ENCODE results near the gene CCDC69. TPM values are rescaled to one million over a fixed set of nuclear protein-coding genes. Genes with fewer than 3 reads are reported as not detected.

Gene CCDC69
- total RNA-seq, 6 experiments from 2014 or later = 0.43 to 1.1 (median 0.71) TPM

DNA sequence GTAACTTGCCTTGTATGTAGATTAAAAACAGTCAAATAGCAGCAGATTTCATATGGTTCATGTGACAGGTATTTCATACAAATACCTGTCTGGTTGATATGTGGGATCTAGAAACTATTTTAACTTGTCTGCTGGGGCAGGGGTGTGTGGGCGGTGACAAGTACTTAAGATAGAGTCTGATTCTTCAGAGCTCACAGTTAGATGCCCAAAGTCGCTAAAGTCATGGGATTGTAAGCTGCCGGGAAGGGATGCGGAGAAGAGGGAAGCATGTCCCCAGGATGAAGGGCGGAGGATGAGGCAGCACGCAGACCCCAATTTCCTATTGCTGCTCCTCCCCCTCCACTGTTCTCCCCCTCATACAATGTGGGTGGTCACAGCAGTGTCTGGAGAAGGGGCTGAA lies 79.6 kb downstream of the CCDC69 start:
- Mint-ChIP-seq H3K4me3 (no peak overlapping the region), H3K27ac (no peak overlapping the region; the same call in 1 of the 2 replicates), H3K36me3 (ENCODE audit: low read depth) (peaks cover 53% of the 10 kb centered on the region), H3K27me3 (ENCODE audit: insufficient read depth) (no peaks in the 10 kb centered on the region; the same call in 1 of the 2 replicates), H3K9me3 (no peaks in the 10 kb centered on the region), H3K4me1 (ENCODE audit: low read depth) (peaks cover 69% of the 10 kb centered on the region)
- no peak for DNase-seq
- TF ChIP-seq, protein P1, sequence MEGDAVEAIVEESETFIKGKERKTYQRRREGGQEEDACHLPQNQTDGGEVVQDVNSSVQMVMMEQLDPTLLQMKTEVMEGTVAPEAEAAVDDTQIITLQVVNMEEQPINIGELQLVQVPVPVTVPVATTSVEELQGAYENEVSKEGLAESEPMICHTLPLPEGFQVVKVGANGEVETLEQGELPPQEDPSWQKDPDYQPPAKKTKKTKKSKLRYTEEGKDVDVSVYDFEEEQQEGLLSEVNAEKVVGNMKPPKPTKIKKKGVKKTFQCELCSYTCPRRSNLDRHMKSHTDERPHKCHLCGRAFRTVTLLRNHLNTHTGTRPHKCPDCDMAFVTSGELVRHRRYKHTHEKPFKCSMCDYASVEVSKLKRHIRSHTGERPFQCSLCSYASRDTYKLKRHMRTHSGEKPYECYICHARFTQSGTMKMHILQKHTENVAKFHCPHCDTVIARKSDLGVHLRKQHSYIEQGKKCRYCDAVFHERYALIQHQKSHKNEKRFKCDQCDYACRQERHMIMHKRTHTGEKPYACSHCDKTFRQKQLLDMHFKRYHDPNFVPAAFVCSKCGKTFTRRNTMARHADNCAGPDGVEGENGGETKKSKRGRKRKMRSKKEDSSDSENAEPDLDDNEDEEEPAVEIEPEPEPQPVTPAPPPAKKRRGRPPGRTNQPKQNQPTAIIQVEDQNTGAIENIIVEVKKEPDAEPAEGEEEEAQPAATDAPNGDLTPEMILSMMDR (IDR thresholded peaks at IDR 0.05) = no peak

DNA sequence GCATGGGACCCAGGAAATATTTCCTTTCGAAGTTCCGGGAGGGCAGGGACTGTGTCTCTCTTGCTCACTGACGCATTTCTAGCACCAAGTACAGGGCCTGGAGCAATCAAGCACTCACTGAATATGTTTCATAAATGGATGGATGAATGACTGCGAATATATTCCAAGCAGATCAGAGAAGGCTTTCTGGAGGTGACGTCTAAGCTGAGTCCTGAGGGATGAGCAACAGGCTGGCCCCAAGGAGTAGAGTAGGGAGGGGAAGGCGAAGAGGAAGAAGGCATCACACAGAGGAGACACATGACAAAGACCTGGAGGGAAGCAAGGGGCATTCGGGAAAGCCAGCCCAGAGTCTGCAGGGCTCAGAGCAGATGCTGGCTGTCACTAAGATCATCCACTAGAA lies 80.2 kb downstream of the CCDC69 start:
- Mint-ChIP-seq H3K27ac (peak overlapping the region; percentile 41; the same call in 1 of the 2 replicates), H3K27me3 (ENCODE audit: insufficient read depth) (no peaks in the 10 kb centered on the region; the same call in 1 of the 2 replicates), H3K36me3 (ENCODE audit: low read depth) (peaks cover 56% of the 10 kb centered on the region), H3K9me3 (no peaks in the 10 kb centered on the region), H3K4me1 (ENCODE audit: low read depth) (peaks cover 63% of the 10 kb centered on the region), H3K4me3 (no peak overlapping the region)
- DNase-seq = no peak
- TF ChIP-seq, protein P1 (IDR thresholded peaks at IDR 0.05) = no peak

DNA sequence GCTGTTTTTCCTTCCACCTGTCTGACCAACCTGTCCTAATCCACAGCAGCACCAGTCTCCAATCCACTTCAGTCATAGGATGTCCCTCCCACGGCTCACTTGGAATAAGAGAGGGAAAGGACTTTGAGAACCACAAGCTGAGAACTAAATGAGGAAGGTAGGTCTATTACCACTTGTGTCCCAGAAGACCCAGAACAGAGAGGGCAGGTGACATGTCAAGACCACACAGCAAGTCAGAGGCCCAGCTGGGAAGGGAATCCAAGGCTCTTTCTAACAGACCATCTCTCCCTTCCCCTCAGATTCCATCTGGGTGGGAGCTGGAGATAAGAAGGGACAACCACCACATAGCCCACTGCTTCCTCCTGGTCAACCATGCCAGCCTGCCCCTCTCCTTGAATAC lies 81.0 kb downstream of the CCDC69 start:
- Mint-ChIP-seq H3K27me3 (ENCODE audit: insufficient read depth) (no peaks in the 10 kb centered on the region; the same call in 1 of the 2 replicates), H3K36me3 (ENCODE audit: low read depth) (peaks cover 57% of the 10 kb centered on the region), H3K4me1 (ENCODE audit: low read depth) (peaks cover 55% of the 10 kb centered on the region), H3K9me3 (no peaks in the 10 kb centered on the region), H3K27ac (peak overlapping the region; percentile 57; the same call in 1 of the 2 replicates), H3K4me3 (no peak overlapping the region)
- no peak for DNase-seq
- TF ChIP-seq, protein P1 (IDR thresholded peaks at IDR 0.05) = no peak

DNA sequence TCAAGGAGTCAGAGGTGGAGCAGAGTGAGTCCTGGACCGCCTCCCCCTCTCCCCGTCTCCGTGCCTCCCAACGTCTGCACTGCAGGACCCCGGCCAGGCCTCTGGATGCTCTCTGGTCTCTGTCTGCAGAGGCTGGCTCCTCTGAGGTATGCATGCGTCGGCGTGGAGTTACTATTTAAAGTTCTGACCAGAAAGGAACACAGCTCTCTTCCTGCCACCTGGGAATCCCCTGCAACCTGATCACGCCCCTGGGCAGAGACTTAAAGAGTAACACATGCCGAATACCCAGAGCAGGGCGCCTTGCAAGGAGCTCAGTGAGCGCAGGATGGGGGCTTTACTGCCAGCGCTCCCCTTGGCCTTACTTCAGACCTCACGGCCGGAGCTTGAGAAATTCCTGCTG lies 82.4 kb downstream of the CCDC69 start:
- DNase-seq = no peak
- Mint-ChIP-seq H3K27me3 (ENCODE audit: insufficient read depth) (no peaks in the 10 kb centered on the region; the same call in 1 of the 2 replicates), H3K27ac (peak overlapping the region; percentile 74), H3K9me3 (no peaks in the 10 kb centered on the region), H3K4me3 (peak overlapping the region; percentile 32; the same call in 1 of the 2 replicates), H3K4me1 (ENCODE audit: low read depth) (peaks cover 53% of the 10 kb centered on the region), H3K36me3 (ENCODE audit: low read depth) (peaks cover 61% of the 10 kb centered on the region)
- TF ChIP-seq, protein P1 (IDR thresholded peaks at IDR 0.05) = no peak

DNA sequence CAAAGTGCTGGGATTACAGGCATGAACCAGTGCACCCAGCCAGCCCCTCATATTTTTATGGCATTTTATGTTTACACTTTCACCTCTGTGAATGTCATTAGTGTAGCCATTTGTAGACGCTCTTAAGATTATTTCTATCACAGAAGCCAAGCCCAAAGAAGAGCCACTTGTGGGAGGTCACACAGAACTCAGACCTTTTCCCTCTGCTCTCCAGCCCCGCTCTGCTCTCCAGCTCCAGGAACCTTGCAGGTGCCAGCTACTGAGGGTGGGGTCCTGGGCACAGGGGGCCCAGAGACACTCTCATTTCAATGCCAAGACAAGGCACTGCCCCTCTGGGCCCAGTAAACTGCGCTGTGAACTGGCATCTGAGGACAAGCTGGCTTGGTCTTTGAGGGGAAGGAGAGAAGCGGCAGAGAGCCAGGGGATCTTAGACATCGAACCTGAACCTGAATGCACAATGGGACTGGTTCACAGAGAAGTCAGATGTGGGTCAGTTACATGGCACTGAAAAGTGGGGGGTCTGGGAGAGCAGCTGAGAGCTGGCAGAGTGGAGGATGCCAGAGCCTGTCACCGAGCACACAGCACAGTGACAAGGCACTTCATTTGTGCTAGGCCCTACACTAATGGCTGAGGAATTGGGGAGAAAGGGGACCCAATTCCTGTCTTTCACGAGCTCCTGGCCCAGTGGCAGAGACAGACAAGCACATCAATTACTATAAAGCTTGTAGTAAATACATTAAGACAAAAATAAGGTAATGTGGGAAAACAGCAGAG lies 83.0 kb downstream of the CCDC69 start:
- H3K36me3 Mint-ChIP-seq (ENCODE audit: low read depth) = peaks cover 62% of the 10 kb centered on the region
- H3K4me3 Mint-ChIP-seq = no peak overlapping the region
- DNase-seq = no peak
- peaks cover 47% of the 10 kb centered on the region for H3K4me1 Mint-ChIP-seq (ENCODE audit: low read depth)
- peak overlapping the region; percentile 74 for H3K27ac Mint-ChIP-seq
- TF ChIP-seq, protein P1 (IDR thresholded peaks at IDR 0.05) = no peak
- H3K27me3 Mint-ChIP-seq (ENCODE audit: insufficient read depth) = no peaks in the 10 kb centered on the region; the same call in 1 of the 2 replicates
- no peaks in the 10 kb centered on the region for H3K9me3 Mint-ChIP-seq

All from HFFc6 (cell line).